ENCODE data around the gene RPRM. TPM values are rescaled to one million over a fixed set of nuclear protein-coding genes. Genes with fewer than 3 reads are reported as not detected.
"Not testable (repeated sequence)": the region's sequence is repeated elsewhere in the genome, so short reads cannot be mapped to it uniquely, and the experiment has no call there.

The RPRM gene
- total and polyA plus RNA-seq, 2 of the 13 experiments (the other 11 are each of a cell fraction or from before 2014, with no cell fraction given) = not detected

DNA sequence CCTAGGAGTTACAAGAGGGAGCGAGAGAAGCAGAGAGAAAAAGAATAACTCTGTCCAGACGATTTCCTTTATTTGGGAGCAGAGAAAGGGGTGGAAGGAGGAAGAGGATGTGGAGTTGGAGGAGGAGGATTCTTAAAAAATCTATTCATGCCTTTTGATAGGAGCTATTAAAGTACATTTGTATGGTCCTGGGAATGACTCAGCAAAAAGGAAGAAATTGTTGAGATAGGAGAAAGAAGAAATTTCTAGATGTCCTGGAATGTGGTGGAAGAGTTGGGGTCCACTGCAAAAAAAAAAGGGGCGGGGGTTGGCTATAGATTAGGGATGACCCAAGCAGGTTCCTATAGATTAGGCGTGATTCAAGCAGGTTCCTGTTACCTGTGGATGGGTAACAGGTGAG lies 32.4 kb upstream of the RPRM start:
- ATAC-seq (no peak), FAIRE-seq (no peak), DNase-seq (ENCODE audit: low spot score) (no peak)
- in situ Hi-C loops (cut with HindIII; ENCODE audit: extremely low pct_ligation_motif_present, low pct_unique_long_range_greater_than_20kb) = no loop called here
- Histone ChIP-seq H3K4me2 (ENCODE audit: low read depth, low read length) (no peak overlapping the region), H4K20me1 (ENCODE audit: insufficient read depth, low read length) (no peaks in the 10 kb centered on the region), H3K27me3 (ENCODE audit: control insufficient read depth in 1 of 2, insufficient read depth in 2 of 2, low read length in 2 of 2) (no peaks in the 10 kb centered on the region; a peak in 1 of 5 replicates), H3K79me2 (ENCODE audit: insufficient read depth, low read length) (no peaks in the 10 kb centered on the region), H2AFZ (ENCODE audit: low read length) (no peak overlapping the region), H3K9ac (ENCODE audit: insufficient read depth, low read depth, low read length) (no peak overlapping the region), H3K9me3 (ENCODE audit: low read length) (peaks cover 8% of the 10 kb centered on the region; the same call in 1 of the 2 replicates), H3K36me3 (replicated peaks in 1 of 2; ENCODE audit: control insufficient read depth in 1 of 2, insufficient read depth in 2 of 2, low read length in 2 of 2) (no peaks in the 10 kb centered on the region), H3K4me1 (ENCODE audit: insufficient read depth, low read length) (no peaks in the 10 kb centered on the region), H3K4me3 (replicated peaks in 1 of 3; ENCODE audit: insufficient read depth in 1 of 3, low read depth in 2 of 3, low read length in 3 of 3) (no peak overlapping the region), H3K27ac (ENCODE audit: extremely low read length, insufficient read depth, low read length) (no peak overlapping the region)
- peak; percentile 47; the same call in 1 of the 2 replicates for TF ChIP-seq MAFF (IDR thresholded peaks at IDR 0.05; ENCODE audit: low read depth, low read length)
- TF ChIP-seq NFE2L2 (IDR thresholded peaks at IDR 0.05; ENCODE audit: low read length) = peak; percentile 93
- TF ChIP-seq, protein P1, sequence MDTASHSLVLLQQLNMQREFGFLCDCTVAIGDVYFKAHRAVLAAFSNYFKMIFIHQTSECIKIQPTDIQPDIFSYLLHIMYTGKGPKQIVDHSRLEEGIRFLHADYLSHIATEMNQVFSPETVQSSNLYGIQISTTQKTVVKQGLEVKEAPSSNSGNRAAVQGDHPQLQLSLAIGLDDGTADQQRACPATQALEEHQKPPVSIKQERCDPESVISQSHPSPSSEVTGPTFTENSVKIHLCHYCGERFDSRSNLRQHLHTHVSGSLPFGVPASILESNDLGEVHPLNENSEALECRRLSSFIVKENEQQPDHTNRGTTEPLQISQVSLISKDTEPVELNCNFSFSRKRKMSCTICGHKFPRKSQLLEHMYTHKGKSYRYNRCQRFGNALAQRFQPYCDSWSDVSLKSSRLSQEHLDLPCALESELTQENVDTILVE (CRISPR knock-in tag; IDR thresholded peaks at IDR 0.05) = no peak
- no peak for TF ChIP-seq CEBPB (IDR thresholded peaks at IDR 0.05; ENCODE audit: borderline replicate concordance, low read depth, low read length)
- peak; percentile 61 to 65 for TF ChIP-seq MAFK (conservative IDR thresholded peaks at IDR 0.05 in 1 of 2, IDR thresholded peaks at IDR 0.05 in 1 of 2; ENCODE audit: low read length in 2 of 2)
- BruUV-seq (replicated peaks) = no TSS peak
- ChIA-PET POLR2A (no interaction called here), CTCF (ENCODE audit: low intra/inter-chr PET ratio, low total read pairs) (no interaction called here)
- 5% methylated on average over 4 of the region's 4 CpGs for WGBS (ENCODE audit: low lambda C conversion rate)
- intact Hi-C loops (cut with micrococcal nuclease; ENCODE audit: unreplicated experiment) = no loop called here

DNA sequence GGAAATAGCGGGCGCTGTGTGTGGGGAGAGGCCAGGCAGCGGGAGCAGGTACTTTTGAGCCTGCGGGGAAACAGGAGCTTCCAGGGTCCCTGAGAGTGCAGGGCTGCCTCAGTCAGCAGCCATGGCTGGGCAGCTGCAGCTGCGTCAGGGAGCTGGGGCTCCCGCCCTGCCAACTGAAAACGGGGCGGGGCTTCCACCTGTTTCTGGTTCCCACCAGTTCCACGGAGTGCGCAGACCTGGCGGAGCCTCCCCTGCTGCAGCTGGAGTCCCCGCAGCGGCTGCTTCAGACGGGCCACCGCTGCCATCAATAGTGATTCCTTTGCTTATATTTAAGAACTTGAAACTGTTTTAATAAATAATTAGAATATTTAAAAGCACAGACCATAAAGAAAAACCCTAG lies 30.6 kb upstream of the RPRM start:
- intact Hi-C loops (cut with micrococcal nuclease; ENCODE audit: unreplicated experiment) (no loop called here), in situ Hi-C loops (cut with HindIII; ENCODE audit: extremely low pct_ligation_motif_present, low pct_unique_long_range_greater_than_20kb) (no loop called here)
- Histone ChIP-seq H3K4me1 (ENCODE audit: insufficient read depth, low read length) (no peaks in the 10 kb centered on the region), H3K9ac (ENCODE audit: insufficient read depth, low read depth, low read length) (no peak overlapping the region), H3K79me2 (ENCODE audit: insufficient read depth, low read length) (no peaks in the 10 kb centered on the region), H2AFZ (ENCODE audit: low read length) (no peak overlapping the region), H3K9me3 (ENCODE audit: low read length) (peaks cover 8% of the 10 kb centered on the region; the same call in 1 of the 2 replicates), H4K20me1 (ENCODE audit: insufficient read depth, low read length) (no peaks in the 10 kb centered on the region), H3K4me2 (ENCODE audit: low read depth, low read length) (no peak overlapping the region), H3K27ac (ENCODE audit: extremely low read length, insufficient read depth, low read length) (no peak overlapping the region), H3K27me3 (ENCODE audit: control insufficient read depth in 1 of 2, insufficient read depth in 2 of 2, low read length in 2 of 2) (no peaks in the 10 kb centered on the region), H3K36me3 (replicated peaks in 1 of 2; ENCODE audit: control insufficient read depth in 1 of 2, insufficient read depth in 2 of 2, low read length in 2 of 2) (no peaks in the 10 kb centered on the region), H3K4me3 (replicated peaks in 1 of 3; ENCODE audit: insufficient read depth in 1 of 3, low read depth in 2 of 3, low read length in 3 of 3) (no peak overlapping the region)
- no TSS peak for BruUV-seq (replicated peaks)
- FAIRE-seq (no peak), DNase-seq (ENCODE audit: low spot score) (no peak), ATAC-seq (no peak)
- ChIA-PET CTCF (ENCODE audit: low intra/inter-chr PET ratio, low total read pairs) (no interaction called here), POLR2A (no interaction called here)
- no peak for TF ChIP-seq SRSF9 (IDR thresholded peaks at IDR 0.05; ENCODE audit: borderline replicate concordance, insufficient read depth, low read depth, low read length, poor library complexity, severe bottlenecking)
- TF ChIP-seq MAZ (IDR thresholded peaks at IDR 0.05; ENCODE audit: borderline replicate concordance, low read depth, low read length) = no peak
- TF ChIP-seq MAZ (CRISPR knock-in tag; IDR thresholded peaks at IDR 0.05; ENCODE audit: low read depth) = no peak
- no peak for TF ChIP-seq ZNF496 (CRISPR knock-in tag; IDR thresholded peaks at IDR 0.05; ENCODE audit: insufficient replicate concordance)
- no peak for TF ChIP-seq HNRNPUL1 (IDR thresholded peaks at IDR 0.05; ENCODE audit: low read depth, low read length)
- WGBS (ENCODE audit: low lambda C conversion rate) = 70% methylated on average over 13 of the region's 15 CpGs

DNA sequence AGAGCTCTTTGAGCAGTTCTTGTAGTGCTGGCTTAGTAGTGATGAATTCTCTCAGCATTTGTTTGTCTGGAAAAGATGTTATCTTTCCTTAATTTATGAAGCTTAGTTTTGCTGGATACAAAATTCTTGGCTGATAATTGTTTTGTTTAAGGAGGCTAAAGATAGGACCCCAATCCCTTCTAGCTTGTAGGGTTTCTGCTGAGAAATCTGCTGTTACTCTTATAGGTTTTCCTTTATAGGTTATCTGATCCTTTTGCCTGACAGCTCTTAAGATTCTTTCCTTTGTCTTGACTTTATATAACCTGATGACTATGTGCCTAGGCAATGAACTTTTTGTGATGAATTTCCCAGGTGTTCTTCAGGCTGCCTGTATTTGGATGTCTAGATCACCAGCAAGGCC lies 27.9 kb upstream of the RPRM start:
- H3K4me1 ChIP-seq (ENCODE audit: insufficient read depth, low read length); H3K9ac ChIP-seq (ENCODE audit: insufficient read depth, low read depth, low read length); POLR2A ChIA-PET; H3K27ac ChIP-seq (ENCODE audit: extremely low read length, insufficient read depth, low read length); H3K9me3 ChIP-seq (ENCODE audit: low read length); H4K20me1 ChIP-seq (ENCODE audit: insufficient read depth, low read length); DNase-seq (ENCODE audit: low spot score); H3K27me3 ChIP-seq (ENCODE audit: control insufficient read depth in 1 of 2, insufficient read depth in 2 of 2, low read length in 2 of 2); CTCF ChIA-PET (ENCODE audit: low intra/inter-chr PET ratio, low total read pairs); intact Hi-C loops (cut with micrococcal nuclease; ENCODE audit: unreplicated experiment); H2AFZ ChIP-seq (ENCODE audit: low read length); in situ Hi-C loops (cut with HindIII; ENCODE audit: extremely low pct_ligation_motif_present, low pct_unique_long_range_greater_than_20kb); H3K36me3 ChIP-seq (replicated peaks in 1 of 2; ENCODE audit: control insufficient read depth in 1 of 2, insufficient read depth in 2 of 2, low read length in 2 of 2); FAIRE-seq; H3K4me3 ChIP-seq (replicated peaks in 1 of 3; ENCODE audit: insufficient read depth in 1 of 3, low read depth in 2 of 3, low read length in 3 of 3); H3K79me2 ChIP-seq (ENCODE audit: insufficient read depth, low read length); ATAC-seq; H3K4me2 ChIP-seq (ENCODE audit: low read depth, low read length); BruUV-seq (replicated peaks): not testable (repeated sequence)

All from HepG2 (cell line).